Endothelial cell of umbilical vein (primary cell): ENCODE data around the gene TNFSF10. TPM values are rescaled to one million over a fixed set of nuclear protein-coding genes. Genes with fewer than 3 reads are reported as not detected.

Experiments used
- BruUV-seq: library from RNA; stranded (reverse); fragments of 400-500 nt; replicated peaks from 2 replicates; lab custom pipeline; 2021; lab: Mats Ljungman, UMichigan
- CTCF ChIA-PET: fragments of 300-600, 350-600 bp; sonication (Branson Sonifier 250); formaldehyde crosslinking; loops from one replicate; lab custom pipeline; 2021; ENCODE audit warnings: antibody characterized with exemption, inconsistent platforms; lab: Charles Lee
- POLR2A ChIA-PET: fragments of 300-600, 350-600 bp; sonication (Branson Sonifier 250); formaldehyde crosslinking; loops from one replicate; lab custom pipeline; 2021; ENCODE audit warnings: antibody characterized with exemption, inconsistent platforms; lab: Charles Lee
- DNase-seq: peaks from one replicate; pipeline ENCODE4 v3.0.0-alpha.2; 2011; ENCODE audit warnings: low read depth, low spot score
- FAIRE-seq: peaks from 2 replicates; lab custom pipeline; 2011; peaks lifted over from hg19 to GRCh38; lab: Jason Lieb, UNC
- H2AFZ ChIP-seq: 2 replicates; pipeline ENCODE4 v1.6.0; 2012; ENCODE audit warnings: low read depth, low read length, control low read depth, inconsistent platforms
- H3K27ac ChIP-seq: 2 replicates; pipeline ENCODE4 v1.5.1; 2011; ENCODE audit warnings: low read depth, mild to moderate bottlenecking, control low read depth, low read length, moderate library complexity; ENCODE audit not compliant: insufficient read depth
- H3K27me3 ChIP-seq, 2 experiments: 2 replicates each; pipeline versions ENCODE4 v1.6.0 to v1.6.1; 2011; ENCODE audit warnings: low read length in 2 of 2, mixed read lengths in 1 of 2; ENCODE audit not compliant: control insufficient read depth in 2 of 2, insufficient read depth in 2 of 2
- H3K36me3 ChIP-seq, 2 experiments: 2 replicates in 1 of 2; 3 replicates in 1 of 2; pipeline ENCODE4 v1.5.1; 2011; ENCODE audit warnings: low read length in 2 of 2, mild to moderate bottlenecking in 1 of 2, moderate library complexity in 1 of 2; ENCODE audit not compliant: control insufficient read depth in 2 of 2, insufficient read depth in 2 of 2; ENCODE audit errors: extremely low read depth in 1 of 2
- H3K4me1 ChIP-seq: 3 replicates; pipeline ENCODE4 v1.5.1; 2011; ENCODE audit warnings: mild to moderate bottlenecking, low read length; ENCODE audit not compliant: control insufficient read depth, insufficient read depth; ENCODE audit errors: extremely low read depth
- H3K4me2 ChIP-seq: 2 replicates; pipeline ENCODE4 v1.6.1; 2011; ENCODE audit warnings: low read length, control low read depth, mixed read lengths; ENCODE audit not compliant: insufficient read depth
- H3K4me3 ChIP-seq, 3 experiments: fragments of 200-600 bp in 1 of 3; sonication (generic), shearing (Covaris generic) in 1 of 3; replicated peaks in 1 of 3; 2 replicates each; pipeline ENCODE4 v1.5.1; 2011 to 2016; ENCODE audit warnings: control low read depth in 3 of 3, low read length in 3 of 3, mild to moderate bottlenecking in 2 of 3, inconsistent platforms in 1 of 3, low read depth in 1 of 3, moderate library complexity in 1 of 3; ENCODE audit not compliant: insufficient read depth in 1 of 3
- H3K79me2 ChIP-seq: 2 replicates; pipeline ENCODE4 v1.6.0; 2012; ENCODE audit warnings: low read length, inconsistent platforms; ENCODE audit not compliant: control insufficient read depth, insufficient read depth
- H3K9ac ChIP-seq: replicated peaks from 2 replicates; pipeline ENCODE3; 2011; ENCODE audit warnings: low read length, control low read depth; ENCODE audit not compliant: insufficient read depth; ENCODE audit errors: extremely low read depth
- H3K9me1 ChIP-seq: replicated peaks from 3 replicates; pipeline ENCODE4 v1.6.0; 2011; ENCODE audit warnings: mild to moderate bottlenecking, low read length; ENCODE audit not compliant: control insufficient read depth, insufficient read depth; ENCODE audit errors: extremely low read depth
- H3K9me3 ChIP-seq: replicated peaks from 2 replicates; pipeline ENCODE4 v1.5.1; 2012; ENCODE audit warnings: low read length, inconsistent platforms; ENCODE audit not compliant: control insufficient read depth, insufficient read depth
- H4K20me1 ChIP-seq: replicated peaks from 2 replicates; pipeline ENCODE3; 2011; ENCODE audit warnings: mild to moderate bottlenecking, low read length; ENCODE audit not compliant: control insufficient read depth, insufficient read depth; ENCODE audit errors: extremely low read depth
- EZH2 ChIP-seq: IDR thresholded peaks from 2 replicates; pipeline ENCODE4 v1.6.1; 2012; ENCODE audit warnings: borderline replicate concordance, low read depth, mild to moderate bottlenecking, moderate library complexity, low read length, inconsistent platforms; ENCODE audit not compliant: severe bottlenecking
- FOS ChIP-seq: IDR thresholded peaks from 2 replicates; pipeline ENCODE4 v1.6.1; 2011; ENCODE audit warnings: mild to moderate bottlenecking, low read length, moderate library complexity, borderline replicate concordance; ENCODE audit not compliant: insufficient read depth
- GATA2 ChIP-seq: IDR thresholded peaks from 2 replicates; pipeline ENCODE4 v1.7.0; 2011; ENCODE audit warnings: low read depth, mild to moderate bottlenecking, moderate library complexity, mixed read lengths, low read length; ENCODE audit not compliant: insufficient read length, insufficient read depth
- JUN ChIP-seq: IDR thresholded peaks from 2 replicates; pipeline ENCODE4 v1.6.1; 2011; ENCODE audit warnings: borderline replicate concordance, low read depth; ENCODE audit not compliant: insufficient read length, insufficient read depth
- MYC ChIP-seq: IDR thresholded peaks from one replicate; pipeline ENCODE4 v1.6.1; 2011; ENCODE audit warnings: mild to moderate bottlenecking, low read depth, low read length
- POLR2A ChIP-seq: IDR thresholded peaks from 2 replicates; pipeline ENCODE4 v1.6.1; 2012; ENCODE audit warnings: low read depth, mild to moderate bottlenecking, control low read depth, low read length
- POLR2AphosphoS5 ChIP-seq: IDR thresholded peaks from 2 replicates; pipeline ENCODE4 v1.6.1; 2012; ENCODE audit warnings: low read depth, mild to moderate bottlenecking, control low read depth, low read length, moderate library complexity; ENCODE audit not compliant: insufficient read depth
- dilution Hi-C: fragments of 300-500 bp; cut with MboI; formaldehyde crosslinking; loops from one replicate; pipeline ENCODE4 v1.15.0; 2019; ENCODE audit warnings: low sequenced_read_pairs; ENCODE audit not compliant: extremely low pct_ligation_motif_present
- intact Hi-C: fragments of 100-400 bp; cut with micrococcal nuclease; formaldehyde crosslinking; loops from one replicate; pipeline ENCODE4 v1.10.0; 2022
- polyA plus RNA-seq, 4 experiments: library from polyadenylated mRNA; depleted of rRNA in 3 of 4; stranded (reverse) in 3 of 4; unstranded in 1 of 4; fragments of >200 nt; gene quantifications; 2 replicates each; pipeline versions ENCODE4 v1.2.1 to v1.2.3, GENCODE V29; 2011 to 2012; ENCODE audit warnings: missing spikeins in 1 of 4
- total RNA-seq: library from RNA; stranded (reverse); gene quantifications from 2 replicates; pipeline ENCODE4 v1.2.3, GENCODE V29; 2021
- TF ChIP-seq, protein P1 (sequence below): IDR thresholded peaks from 2 replicates; pipeline ENCODE4 v1.6.1; 2011; ENCODE audit not compliant: insufficient read depth, insufficient read length
- TF ChIP-seq, protein P2 (sequence below), 2 donors: IDR thresholded peaks; 1 replicate in 1 of 2; 2 replicates in 1 of 2; pipeline ENCODE4 v1.5.1; 2011; ENCODE audit warnings: low read length in 2 of 2, mild to moderate bottlenecking in 2 of 2, moderate library complexity in 2 of 2, control low read depth in 1 of 2, inconsistent platforms in 1 of 2, low read depth in 1 of 2; ENCODE audit not compliant: insufficient read depth in 1 of 2; ENCODE audit errors: extremely low read depth in 1 of 2

TNFSF10 gene
- total and polyA plus RNA-seq, 2 donors (not counting 3 experiments of a cell fraction or from before 2014, with no cell fraction given) = 31.2 to 55.0 TPM

DNA sequence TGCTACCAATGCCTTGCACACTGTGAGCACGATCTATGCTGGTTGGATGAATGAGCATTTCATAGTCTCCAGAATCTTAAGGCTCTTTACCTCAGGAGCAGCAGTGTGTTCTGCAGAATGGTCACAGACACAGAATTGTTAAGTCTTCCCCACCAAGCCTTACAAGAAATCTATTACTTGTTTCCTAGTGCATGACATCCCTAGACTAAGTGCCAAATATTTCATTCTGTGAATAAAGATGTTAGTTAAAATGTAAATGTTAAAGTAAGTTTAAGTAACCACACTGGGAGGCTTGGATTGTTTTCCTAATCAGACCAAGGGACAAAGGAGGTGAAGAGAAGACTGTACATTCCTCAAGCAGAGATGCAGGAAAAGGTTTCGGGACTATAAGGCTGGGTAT, 4.1 kb upstream of the TNFSF10 start:
- POLR2A ChIA-PET = no interaction called here
- Histone ChIP-seq H3K9me1 (no peaks in the 10 kb centered on the region), H3K4me3 (no peak overlapping the region)

More for the DNA sequence above, 4.1 kb upstream of the TNFSF10 start:
- no TSS peak for BruUV-seq
- FAIRE-seq (no peak), DNase-seq (no peak)
- Histone ChIP-seq H3K27me3 (peaks cover 0 to 4% of the 10 kb centered on the region in 2 experiments), H3K4me2 (no peak overlapping the region), H3K9me3 (no peaks in the 10 kb centered on the region), H2AFZ (no peak overlapping the region), H3K36me3 (no peaks in the 10 kb centered on the region), H3K4me1 (peaks cover 5% of the 10 kb centered on the region), H3K9ac (no peak overlapping the region), H4K20me1 (no peaks in the 10 kb centered on the region), H3K27ac (no peak overlapping the region), H3K79me2 (no peaks in the 10 kb centered on the region)
- dilution Hi-C loops (no loop called here), intact Hi-C loops (no loop called here)
- TF ChIP-seq, protein P1, sequence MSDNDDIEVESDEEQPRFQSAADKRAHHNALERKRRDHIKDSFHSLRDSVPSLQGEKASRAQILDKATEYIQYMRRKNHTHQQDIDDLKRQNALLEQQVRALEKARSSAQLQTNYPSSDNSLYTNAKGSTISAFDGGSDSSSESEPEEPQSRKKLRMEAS = no peak
- TF ChIP-seq EZH2 = no peak
- no peak for TF ChIP-seq GATA2
- no peak for TF ChIP-seq POLR2AphosphoS5
- no peak for TF ChIP-seq FOS
- no peak for TF ChIP-seq POLR2A
- TF ChIP-seq, protein P2, sequence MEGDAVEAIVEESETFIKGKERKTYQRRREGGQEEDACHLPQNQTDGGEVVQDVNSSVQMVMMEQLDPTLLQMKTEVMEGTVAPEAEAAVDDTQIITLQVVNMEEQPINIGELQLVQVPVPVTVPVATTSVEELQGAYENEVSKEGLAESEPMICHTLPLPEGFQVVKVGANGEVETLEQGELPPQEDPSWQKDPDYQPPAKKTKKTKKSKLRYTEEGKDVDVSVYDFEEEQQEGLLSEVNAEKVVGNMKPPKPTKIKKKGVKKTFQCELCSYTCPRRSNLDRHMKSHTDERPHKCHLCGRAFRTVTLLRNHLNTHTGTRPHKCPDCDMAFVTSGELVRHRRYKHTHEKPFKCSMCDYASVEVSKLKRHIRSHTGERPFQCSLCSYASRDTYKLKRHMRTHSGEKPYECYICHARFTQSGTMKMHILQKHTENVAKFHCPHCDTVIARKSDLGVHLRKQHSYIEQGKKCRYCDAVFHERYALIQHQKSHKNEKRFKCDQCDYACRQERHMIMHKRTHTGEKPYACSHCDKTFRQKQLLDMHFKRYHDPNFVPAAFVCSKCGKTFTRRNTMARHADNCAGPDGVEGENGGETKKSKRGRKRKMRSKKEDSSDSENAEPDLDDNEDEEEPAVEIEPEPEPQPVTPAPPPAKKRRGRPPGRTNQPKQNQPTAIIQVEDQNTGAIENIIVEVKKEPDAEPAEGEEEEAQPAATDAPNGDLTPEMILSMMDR (IDR thresholded peaks at IDR 0.05; ENCODE audit: extremely low read depth in 1 of 2, insufficient read depth in 1 of 2, low read depth in 1 of 2, low read length in 2 of 2) = no peak
- no peak for TF ChIP-seq MYC
- TF ChIP-seq JUN = no peak
- CTCF ChIA-PET = interaction anchor here (1.2 kb wide), 1 partner anchor 10 kb away, joined by 4 read pairs; no protein-coding TSS in a partner anchor
